ENCODE measurements around the gene FOXO6. TPM values are rescaled to one million over a fixed set of nuclear protein-coding genes. Genes with fewer than 3 reads are reported as not detected.

The FOXO6 gene
- total RNA-seq: not detected in 2 replicates

DNA sequence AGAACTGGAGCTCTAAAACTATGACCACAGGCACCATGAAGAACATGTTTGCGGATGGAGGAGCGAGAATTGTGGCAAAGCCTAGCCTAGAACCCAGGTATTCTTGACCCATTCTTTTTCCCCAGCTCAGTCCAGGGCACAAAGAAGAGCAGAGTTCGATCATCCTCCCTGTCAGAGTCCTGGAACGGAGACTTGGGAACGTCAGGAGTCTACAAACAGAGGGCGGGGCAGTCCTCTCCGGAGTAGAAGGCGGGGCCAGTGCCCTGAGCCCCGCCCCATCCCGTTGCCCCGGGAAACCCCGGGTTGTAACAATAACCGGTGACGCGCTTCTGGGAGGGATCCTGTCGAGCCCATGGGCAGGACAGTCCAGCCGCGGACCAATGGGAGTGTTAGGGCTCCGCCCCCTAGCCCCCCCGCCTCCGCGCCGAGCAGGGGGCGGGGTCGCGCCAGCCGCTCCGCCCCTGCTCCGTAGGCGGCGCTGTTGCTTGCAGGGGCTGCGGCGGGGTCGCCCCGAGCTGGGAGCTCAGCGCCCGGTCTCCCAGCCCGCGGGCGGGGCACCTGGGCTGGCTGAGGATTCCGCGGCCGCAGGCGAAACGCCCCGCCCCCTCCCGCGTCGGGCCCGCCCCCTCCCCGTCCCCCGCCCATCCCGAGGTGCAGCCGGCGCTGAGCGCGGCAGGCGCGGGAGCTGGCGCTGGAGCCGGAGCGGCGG lies at the start of gene FOXO6:
Gene FOXO6, plus strand, starts transcription at position 649 of the 709 bp plus-strand sequence.

Other genes starting within 250 kb of the FOXO6 start
- gene SCMH1, start 119.1 kb upstream of the FOXO6 start, total RNA-seq: 2.8 and 6.0 TPM in 2 replicates
- 5.8 and 14.5 TPM in 2 replicates for gene EDN2, start 123.2 kb downstream of the FOXO6 start, total RNA-seq